Loucy (cell line): ENCODE data around the gene PRCP.

Source experiments
- H2AFZ ChIP-seq: fragments of 200-600 bp; sonication (generic); 2 replicates; pipeline ENCODE4 v1.6.0; 2016; ENCODE audit warnings: antibody characterized with exemption, mild to moderate bottlenecking, low read length, moderate library complexity
- H3F3A ChIP-seq: fragments of 200-600 bp; 2 replicates; pipeline ENCODE4 v1.6.0; 2016; ENCODE audit warnings: antibody characterized with exemption, low read depth, mild to moderate bottlenecking
- H3K27me3 ChIP-seq: fragments of 200-600 bp; sonication (generic); 2 replicates; pipeline ENCODE4 v1.6.1; 2014; ENCODE audit warnings: low read length, mild to moderate bottlenecking; ENCODE audit not compliant: insufficient read depth, poor library complexity, severe bottlenecking
- H3K36me3 ChIP-seq: fragments of 200-600 bp; sonication (generic); 2 replicates; pipeline ENCODE4 v1.6.1; 2016; ENCODE audit warnings: low read length; ENCODE audit not compliant: insufficient read depth
- H3K4me1 ChIP-seq: fragments of 200-600 bp; sonication (generic); 2 replicates; pipeline ENCODE4 v1.5.1; 2014; ENCODE audit warnings: low read length, mild to moderate bottlenecking; ENCODE audit not compliant: insufficient read depth, poor library complexity, severe bottlenecking
- H3K4me2 ChIP-seq: fragments of 200-600 bp; sonication (generic); 2 replicates; pipeline ENCODE4 v1.6.0; 2014; ENCODE audit warnings: antibody characterized with exemption, low read length, low read depth, mild to moderate bottlenecking; ENCODE audit not compliant: poor library complexity, severe bottlenecking
- H3K4me3 ChIP-seq: fragments of 200-600 bp; sonication (generic); 2 replicates; pipeline ENCODE4 v1.5.1; 2014; ENCODE audit warnings: low read length, mild to moderate bottlenecking, mixed read lengths; ENCODE audit not compliant: poor library complexity, severe bottlenecking
- H3K79me2 ChIP-seq: fragments of 200-600 bp; sonication (generic); 2 replicates; pipeline ENCODE4 v1.6.1; 2014; ENCODE audit warnings: low read length; ENCODE audit not compliant: insufficient read depth
- H3K9ac ChIP-seq: fragments of 200-600 bp; sonication (generic); 2 replicates; pipeline ENCODE4 v1.6.0; 2014; ENCODE audit warnings: mild to moderate bottlenecking, low read depth, low read length, moderate library complexity; ENCODE audit not compliant: poor library complexity, severe bottlenecking
- H3K9me2 ChIP-seq: fragments of 200-600 bp; sonication (generic); replicated peaks from 2 replicates; pipeline ENCODE4 v1.6.1; 2016; ENCODE audit warnings: low read depth, low read length, mixed read lengths
- H3K9me3 ChIP-seq: fragments of 200-600 bp; sonication (generic); 2 replicates; pipeline ENCODE4 v1.6.1; 2014; ENCODE audit warnings: mild to moderate bottlenecking, antibody characterized with exemption, low read length, low read depth; ENCODE audit not compliant: insufficient read depth
- H4K20me1 ChIP-seq: fragments of 200-600 bp; sonication (generic); 2 replicates; pipeline ENCODE4 v1.6.0; 2014; ENCODE audit warnings: antibody characterized with exemption, low read length, mild to moderate bottlenecking; ENCODE audit not compliant: insufficient read depth, poor library complexity, severe bottlenecking
- EZH2phosphoT487 ChIP-seq: fragments of 200-600 bp; IDR thresholded peaks from 2 replicates; pipeline ENCODE4 v1.6.1; 2018; ENCODE audit warnings: antibody characterized with exemption, mild to moderate bottlenecking, moderate library complexity, borderline replicate concordance
- TF ChIP-seq, protein P1 (sequence below): fragments of 200-600 bp; sonication (generic); conservative IDR thresholded peaks from 2 replicates; pipeline ENCODE4 v1.5.1; 2014; ENCODE audit warnings: mild to moderate bottlenecking, antibody characterized with exemption, low read length

PRCP gene

GRCh38 chr11:82775218-82775617 is 125.0 kb downstream of the PRCP start:
- Histone ChIP-seq H4K20me1 (no peaks in the 10 kb centered on the region), H3K4me2 (no peak overlapping the region), H3F3A (no peaks in the 10 kb centered on the region), H3K9me3 (no peaks in the 10 kb centered on the region), H2AFZ (no peak overlapping the region), H3K4me3 (no peak overlapping the region), H3K9me2 (no peaks in the 10 kb centered on the region), H3K27me3 (no peaks in the 10 kb centered on the region), H3K79me2 (no peaks in the 10 kb centered on the region), H3K36me3 (no peaks in the 10 kb centered on the region), H3K4me1 (no peaks in the 10 kb centered on the region), H3K9ac (no peak overlapping the region)
- no peak for TF ChIP-seq EZH2phosphoT487
- TF ChIP-seq, protein P1, sequence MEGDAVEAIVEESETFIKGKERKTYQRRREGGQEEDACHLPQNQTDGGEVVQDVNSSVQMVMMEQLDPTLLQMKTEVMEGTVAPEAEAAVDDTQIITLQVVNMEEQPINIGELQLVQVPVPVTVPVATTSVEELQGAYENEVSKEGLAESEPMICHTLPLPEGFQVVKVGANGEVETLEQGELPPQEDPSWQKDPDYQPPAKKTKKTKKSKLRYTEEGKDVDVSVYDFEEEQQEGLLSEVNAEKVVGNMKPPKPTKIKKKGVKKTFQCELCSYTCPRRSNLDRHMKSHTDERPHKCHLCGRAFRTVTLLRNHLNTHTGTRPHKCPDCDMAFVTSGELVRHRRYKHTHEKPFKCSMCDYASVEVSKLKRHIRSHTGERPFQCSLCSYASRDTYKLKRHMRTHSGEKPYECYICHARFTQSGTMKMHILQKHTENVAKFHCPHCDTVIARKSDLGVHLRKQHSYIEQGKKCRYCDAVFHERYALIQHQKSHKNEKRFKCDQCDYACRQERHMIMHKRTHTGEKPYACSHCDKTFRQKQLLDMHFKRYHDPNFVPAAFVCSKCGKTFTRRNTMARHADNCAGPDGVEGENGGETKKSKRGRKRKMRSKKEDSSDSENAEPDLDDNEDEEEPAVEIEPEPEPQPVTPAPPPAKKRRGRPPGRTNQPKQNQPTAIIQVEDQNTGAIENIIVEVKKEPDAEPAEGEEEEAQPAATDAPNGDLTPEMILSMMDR: no peak
